Glutamatergic neuron (in vitro differentiated cells): ENCODE results near the gene TMEM185B. TPM values are rescaled to one million over a fixed set of nuclear protein-coding genes. Genes with fewer than 3 reads are reported as not detected.

Experiments
- DNase-seq: peaks from one replicate; pipeline ENCODE4 v3.0.0; 2022
- H3K27ac Mint-ChIP-seq: one replicate; pipeline ENCODE4 v1.8.0; 2020; ENCODE audit warnings: mild to moderate bottlenecking, mixed read lengths, inconsistent platforms; ENCODE audit not compliant: unreplicated experiment
- H3K27me3 Mint-ChIP-seq: one replicate; pipeline ENCODE4 v1.8.0; 2020; ENCODE audit warnings: mild to moderate bottlenecking, moderate library complexity, mixed read lengths, inconsistent platforms; ENCODE audit not compliant: unreplicated experiment
- H3K36me3 Mint-ChIP-seq: one replicate; pipeline ENCODE4 v1.8.0; 2020; ENCODE audit warnings: mild to moderate bottlenecking, mixed read lengths, inconsistent platforms; ENCODE audit not compliant: unreplicated experiment
- H3K4me1 Mint-ChIP-seq: one replicate; pipeline ENCODE4 v1.8.0; 2020; ENCODE audit warnings: mild to moderate bottlenecking, low read depth, mixed read lengths, inconsistent platforms; ENCODE audit not compliant: unreplicated experiment
- H3K4me3 Mint-ChIP-seq: one replicate; pipeline ENCODE4 v1.8.0; 2020; ENCODE audit warnings: mild to moderate bottlenecking, mixed read lengths, inconsistent platforms; ENCODE audit not compliant: unreplicated experiment
- H3K9me3 Mint-ChIP-seq: one replicate; pipeline ENCODE4 v1.8.0; 2020; ENCODE audit warnings: mild to moderate bottlenecking, moderate library complexity, mixed read lengths, inconsistent platforms; ENCODE audit not compliant: unreplicated experiment
- total RNA-seq: library from RNA; stranded (reverse); fragmentation: NEBNext Ultra II Directional; extraction: Animal tissue kit (Norgen Biotek cat#: 25700); gene quantifications from one replicate; pipeline ENCODE4 v1.2.1, GENCODE V29; 2021; ENCODE audit not compliant: unreplicated experiment
- TF ChIP-seq, protein P1 (sequence below): fragments of 200-600 bp; sonication (generic); IDR thresholded peaks from one replicate; pipeline ENCODE4 v1.5.0; 2021; ENCODE audit not compliant: partially characterized antibody, unreplicated experiment

The TMEM185B gene
- total RNA-seq, 1 donor from 2014 or later, result 12.3 TPM

DNA sequence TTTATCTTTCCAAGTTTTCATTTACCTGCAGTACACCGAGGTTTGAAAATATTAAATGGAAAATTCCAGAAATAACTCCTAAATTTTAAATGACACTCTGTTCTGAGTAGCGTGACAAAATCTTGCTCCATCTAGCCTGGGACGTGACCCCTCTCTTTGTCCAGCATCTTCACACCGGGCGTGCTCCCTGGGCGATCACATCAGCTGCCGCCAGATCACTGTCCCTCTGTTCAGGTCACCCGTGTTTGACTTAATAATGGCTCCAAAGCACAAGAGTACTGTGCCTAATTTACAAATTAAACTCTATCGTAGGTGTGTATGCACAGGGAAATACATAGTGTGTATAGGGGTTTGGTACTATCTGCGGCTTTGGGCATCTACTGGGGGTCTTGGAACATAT is 6.1 kb upstream of the TMEM185B start:
- Mint-ChIP-seq H3K27ac (no peak overlapping the region), H3K36me3 (no peaks in the 10 kb centered on the region), H3K4me3 (no peak overlapping the region), H3K4me1 (peaks cover 15% of the 10 kb centered on the region), H3K27me3 (peaks cover 4% of the 10 kb centered on the region), H3K9me3 (peaks cover 6% of the 10 kb centered on the region)
- DNase-seq, result no peak
- TF ChIP-seq, protein P1, sequence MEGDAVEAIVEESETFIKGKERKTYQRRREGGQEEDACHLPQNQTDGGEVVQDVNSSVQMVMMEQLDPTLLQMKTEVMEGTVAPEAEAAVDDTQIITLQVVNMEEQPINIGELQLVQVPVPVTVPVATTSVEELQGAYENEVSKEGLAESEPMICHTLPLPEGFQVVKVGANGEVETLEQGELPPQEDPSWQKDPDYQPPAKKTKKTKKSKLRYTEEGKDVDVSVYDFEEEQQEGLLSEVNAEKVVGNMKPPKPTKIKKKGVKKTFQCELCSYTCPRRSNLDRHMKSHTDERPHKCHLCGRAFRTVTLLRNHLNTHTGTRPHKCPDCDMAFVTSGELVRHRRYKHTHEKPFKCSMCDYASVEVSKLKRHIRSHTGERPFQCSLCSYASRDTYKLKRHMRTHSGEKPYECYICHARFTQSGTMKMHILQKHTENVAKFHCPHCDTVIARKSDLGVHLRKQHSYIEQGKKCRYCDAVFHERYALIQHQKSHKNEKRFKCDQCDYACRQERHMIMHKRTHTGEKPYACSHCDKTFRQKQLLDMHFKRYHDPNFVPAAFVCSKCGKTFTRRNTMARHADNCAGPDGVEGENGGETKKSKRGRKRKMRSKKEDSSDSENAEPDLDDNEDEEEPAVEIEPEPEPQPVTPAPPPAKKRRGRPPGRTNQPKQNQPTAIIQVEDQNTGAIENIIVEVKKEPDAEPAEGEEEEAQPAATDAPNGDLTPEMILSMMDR, result no peak

DNA sequence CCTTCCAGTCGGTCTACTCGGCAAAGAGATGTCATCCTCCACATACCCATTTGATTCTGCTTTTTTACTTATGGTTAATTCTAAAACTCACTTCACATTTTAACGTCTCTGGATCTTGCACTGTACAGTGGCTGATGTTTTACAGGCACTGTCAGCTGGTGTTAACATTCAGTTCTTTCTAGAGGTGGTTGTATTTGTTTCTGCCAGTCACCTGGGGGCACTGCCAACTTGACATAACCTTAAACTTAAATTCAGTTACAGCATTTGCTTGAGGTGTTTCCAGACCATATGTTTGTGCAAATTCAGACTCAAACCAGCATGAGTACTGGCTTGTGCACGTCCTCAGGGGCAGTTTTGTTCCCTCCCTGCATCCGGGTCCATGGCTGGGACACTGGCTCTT is 5.3 kb upstream of the TMEM185B start:
- Mint-ChIP-seq H3K27ac (no peak overlapping the region), H3K27me3 (peaks cover 4% of the 10 kb centered on the region), H3K36me3 (no peaks in the 10 kb centered on the region), H3K4me3 (no peak overlapping the region), H3K4me1 (peaks cover 15% of the 10 kb centered on the region), H3K9me3 (peaks cover 6% of the 10 kb centered on the region)
- DNase-seq, result no peak
- TF ChIP-seq, protein P1, result no peak

DNA sequence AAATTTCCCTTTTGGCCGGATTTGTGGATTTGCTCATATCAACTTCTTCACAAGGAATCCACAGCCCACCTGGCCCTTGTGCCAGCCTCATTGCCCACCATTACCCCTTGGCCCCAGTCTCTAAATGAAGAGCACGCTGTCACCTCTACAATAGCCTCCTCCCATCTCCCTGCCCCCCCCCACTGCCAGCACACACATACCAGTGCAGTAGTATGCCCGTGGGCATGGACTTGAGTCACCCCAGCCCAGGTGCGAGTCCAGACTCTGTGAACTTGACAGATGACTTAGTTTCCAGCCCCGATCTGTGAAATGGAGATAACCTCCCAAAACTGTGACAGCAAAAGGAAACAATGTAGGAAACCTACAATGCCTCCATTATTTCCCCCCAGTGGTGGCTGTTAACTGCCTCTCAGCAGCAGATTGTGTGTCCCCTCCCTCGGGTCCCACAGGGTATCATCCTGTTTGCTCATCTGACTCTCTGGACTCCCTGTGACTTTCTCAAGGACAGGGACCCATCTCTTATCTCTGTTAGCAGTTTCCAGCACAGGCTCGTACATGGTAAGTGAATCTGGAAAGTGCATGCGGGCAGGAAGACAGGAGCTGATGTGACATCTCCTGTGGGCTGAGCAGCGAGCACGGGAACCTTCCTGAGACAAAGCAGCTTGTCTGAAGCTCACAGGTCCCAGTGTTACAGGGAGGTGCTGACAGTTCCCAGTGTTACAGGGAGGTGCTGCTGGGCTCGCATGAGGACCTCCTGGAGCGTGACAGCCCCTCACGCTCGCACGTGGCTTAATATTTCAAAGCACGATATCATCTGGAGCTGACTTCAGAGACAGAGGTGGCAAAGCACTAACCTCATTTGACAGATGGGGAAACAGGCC is 4.2 kb upstream of the TMEM185B start:
- Mint-ChIP-seq H3K36me3 (peaks cover 2% of the 10 kb centered on the region), H3K4me1 (peaks cover 16% of the 10 kb centered on the region), H3K27me3 (peaks cover 2% of the 10 kb centered on the region), H3K4me3 (no peak overlapping the region), H3K27ac (no peak overlapping the region), H3K9me3 (peaks cover 9% of the 10 kb centered on the region)
- no peak for DNase-seq
- TF ChIP-seq, protein P1, result no peak

DNA sequence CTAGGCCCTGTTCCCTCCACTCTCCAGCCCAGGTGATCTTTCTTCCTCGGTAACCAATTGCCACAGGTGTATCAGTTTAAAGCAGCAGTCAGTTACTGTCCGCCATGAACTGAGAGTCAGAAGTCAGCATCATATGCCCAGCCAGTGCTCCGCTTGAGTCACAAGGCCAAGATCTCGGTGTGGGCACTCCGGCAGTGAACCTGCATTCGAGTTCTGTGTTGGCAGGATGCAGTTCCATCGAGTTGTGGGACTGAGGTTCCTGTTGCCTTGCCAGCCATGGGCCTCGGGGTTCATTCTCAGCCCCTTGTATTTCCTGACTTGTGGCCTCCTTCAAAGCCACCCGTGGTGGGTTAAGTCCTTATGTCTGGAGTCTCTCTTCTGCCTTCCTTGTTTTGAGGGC is 3.1 kb upstream of the TMEM185B start:
- no peak for DNase-seq
- TF ChIP-seq, protein P1, result no peak
- no peak overlapping the region for H3K27ac Mint-ChIP-seq
- H3K4me1 Mint-ChIP-seq, result peaks cover 18% of the 10 kb centered on the region
- peaks cover 8% of the 10 kb centered on the region for H3K36me3 Mint-ChIP-seq
- no peak overlapping the region for H3K4me3 Mint-ChIP-seq
- H3K27me3 Mint-ChIP-seq, result peaks cover 4% of the 10 kb centered on the region
- H3K9me3 Mint-ChIP-seq, result peaks cover 13% of the 10 kb centered on the region

DNA sequence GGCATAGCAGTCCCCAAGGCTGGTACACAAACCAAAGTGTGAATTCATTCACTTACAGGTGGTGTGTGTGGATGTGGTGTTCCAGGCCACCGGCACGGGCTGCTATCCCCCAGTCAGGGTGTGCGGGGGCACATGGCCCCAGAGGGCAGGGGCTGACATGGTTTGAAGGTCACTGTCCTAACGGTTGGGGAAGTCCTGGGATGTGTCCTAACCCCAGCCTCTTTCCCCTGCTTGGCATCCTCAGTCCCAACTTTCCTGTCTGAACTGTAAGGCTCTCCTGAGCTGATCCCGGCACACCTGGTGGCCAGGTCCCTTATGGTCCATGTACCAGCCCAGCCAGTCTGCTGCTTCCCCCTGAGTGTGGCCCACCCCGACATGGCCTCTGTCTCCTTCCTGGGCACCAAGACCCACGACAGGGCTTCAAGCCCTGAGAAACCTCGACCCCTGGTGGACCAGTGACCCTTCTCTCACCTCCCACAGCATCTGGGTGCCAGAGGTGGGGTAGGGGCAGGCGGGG is 2.4 kb upstream of the TMEM185B start:
- peaks cover 4% of the 10 kb centered on the region for H3K27me3 Mint-ChIP-seq
- peaks cover 18% of the 10 kb centered on the region for H3K4me1 Mint-ChIP-seq
- TF ChIP-seq, protein P1, result no peak
- DNase-seq, result no peak
- H3K9me3 Mint-ChIP-seq, result peaks cover 13% of the 10 kb centered on the region
- H3K4me3 Mint-ChIP-seq, result no peak overlapping the region
- H3K27ac Mint-ChIP-seq, result no peak overlapping the region
- H3K36me3 Mint-ChIP-seq, result peaks cover 8% of the 10 kb centered on the region
